IPS-15b (cell line): ENCODE measurements around the gene FSTL4.

Experiments used
- H3K27me3 ChIP-seq: one replicate; pipeline ENCODE4 v1.6.1; 2013; ENCODE audit warnings: low read length; ENCODE audit not compliant: control insufficient read depth, insufficient read depth
- H3K36me3 ChIP-seq: one replicate; pipeline ENCODE4 v1.6.1; 2013; ENCODE audit warnings: low read length; ENCODE audit not compliant: control insufficient read depth, insufficient read depth
- H3K4me1 ChIP-seq: one replicate; pipeline ENCODE4 v1.6.1; 2013; ENCODE audit warnings: mild to moderate bottlenecking, low read length; ENCODE audit not compliant: control insufficient read depth, insufficient read depth
- H3K4me3 ChIP-seq: one replicate; pipeline ENCODE4 v1.5.1; 2013; ENCODE audit warnings: low read depth, low read length
- H3K9ac ChIP-seq: one replicate; pipeline ENCODE4 v1.6.1; 2013; ENCODE audit warnings: low read depth, mild to moderate bottlenecking, low read length
- H3K9me3 ChIP-seq: one replicate; pipeline ENCODE4 v1.6.1; 2013; ENCODE audit warnings: mild to moderate bottlenecking, low read length; ENCODE audit not compliant: control insufficient read depth, insufficient read depth

The FSTL4 gene

GRCh38 chr5:133309984-133310621 is 302.2 kb downstream of the FSTL4 start:
- Histone ChIP-seq H3K4me3 (no peak overlapping the region), H3K27me3 (no peaks in the 10 kb centered on the region), H3K4me1 (no peaks in the 10 kb centered on the region), H3K36me3 (peaks cover 3% of the 10 kb centered on the region), H3K9me3 (no peaks in the 10 kb centered on the region), H3K9ac (no peak overlapping the region)

- no peak overlapping the region for H3K9ac ChIP-seq
- H3K9me3 ChIP-seq, result no peaks in the 10 kb centered on the region
- H3K4me1 ChIP-seq, result no peaks in the 10 kb centered on the region
- no peak overlapping the region for H3K4me3 ChIP-seq
- H3K36me3 ChIP-seq, result peaks cover 3% of the 10 kb centered on the region
- H3K27me3 ChIP-seq, result no peaks in the 10 kb centered on the region
Measured at GRCh38 chr5:133309166-133309795, 303.1 kb downstream of the FSTL4 start.

- no peak overlapping the region for H3K4me3 ChIP-seq
- H3K9me3 ChIP-seq, result no peaks in the 10 kb centered on the region
- H3K27me3 ChIP-seq, result no peaks in the 10 kb centered on the region
- H3K36me3 ChIP-seq, result no peaks in the 10 kb centered on the region
- no peak overlapping the region for H3K9ac ChIP-seq
- no peaks in the 10 kb centered on the region for H3K4me1 ChIP-seq
Measured at GRCh38 chr5:133307275-133307674, 305.1 kb downstream of the FSTL4 start.

GRCh38 chr5:133304707-133305216 is 307.6 kb downstream of the FSTL4 start:
- Histone ChIP-seq H3K4me3 (no peak overlapping the region), H3K36me3 (no peaks in the 10 kb centered on the region), H3K4me1 (no peaks in the 10 kb centered on the region), H3K9ac (no peak overlapping the region), H3K27me3 (no peaks in the 10 kb centered on the region), H3K9me3 (no peaks in the 10 kb centered on the region)

- no peaks in the 10 kb centered on the region for H3K9me3 ChIP-seq
- no peak overlapping the region for H3K9ac ChIP-seq
- H3K36me3 ChIP-seq, result no peaks in the 10 kb centered on the region
- no peak overlapping the region for H3K4me3 ChIP-seq
- no peaks in the 10 kb centered on the region for H3K4me1 ChIP-seq
- no peaks in the 10 kb centered on the region for H3K27me3 ChIP-seq
Measured at GRCh38 chr5:133304178-133304577, 308.2 kb downstream of the FSTL4 start.

- Histone ChIP-seq H3K4me3 (no peak overlapping the region), H3K27me3 (no peaks in the 10 kb centered on the region), H3K9ac (no peak overlapping the region), H3K36me3 (no peaks in the 10 kb centered on the region), H3K4me1 (no peaks in the 10 kb centered on the region), H3K9me3 (no peaks in the 10 kb centered on the region)
Measured at GRCh38 chr5:133303298-133303697, 309.0 kb downstream of the FSTL4 start.

- Histone ChIP-seq H3K9me3 (no peaks in the 10 kb centered on the region), H3K36me3 (no peaks in the 10 kb centered on the region), H3K4me3 (no peak overlapping the region), H3K9ac (no peak overlapping the region), H3K4me1 (no peaks in the 10 kb centered on the region), H3K27me3 (no peaks in the 10 kb centered on the region)
Measured at GRCh38 chr5:133299728-133300127, 312.6 kb downstream of the FSTL4 start.

- H3K9ac ChIP-seq, result no peak overlapping the region
- no peaks in the 10 kb centered on the region for H3K9me3 ChIP-seq
- H3K27me3 ChIP-seq, result no peaks in the 10 kb centered on the region
- H3K36me3 ChIP-seq, result no peaks in the 10 kb centered on the region
- H3K4me3 ChIP-seq, result no peak overlapping the region
- no peaks in the 10 kb centered on the region for H3K4me1 ChIP-seq
Measured at GRCh38 chr5:133299021-133299420, 313.3 kb downstream of the FSTL4 start.

- H3K4me1 ChIP-seq, result no peaks in the 10 kb centered on the region
- no peaks in the 10 kb centered on the region for H3K36me3 ChIP-seq
- H3K9ac ChIP-seq, result no peak overlapping the region
- no peaks in the 10 kb centered on the region for H3K27me3 ChIP-seq
- no peak overlapping the region for H3K4me3 ChIP-seq
- H3K9me3 ChIP-seq, result no peaks in the 10 kb centered on the region
Measured at GRCh38 chr5:133298447-133298846, 313.9 kb downstream of the FSTL4 start.

GRCh38 chr5:133297293-133297692 is 315.0 kb downstream of the FSTL4 start:
- H3K27me3 ChIP-seq, result no peaks in the 10 kb centered on the region
- no peaks in the 10 kb centered on the region for H3K36me3 ChIP-seq
- no peaks in the 10 kb centered on the region for H3K4me1 ChIP-seq
- no peak overlapping the region for H3K9ac ChIP-seq
- H3K4me3 ChIP-seq, result no peak overlapping the region
- no peaks in the 10 kb centered on the region for H3K9me3 ChIP-seq

GRCh38 chr5:133296624-133297023 is 315.7 kb downstream of the FSTL4 start:
- Histone ChIP-seq H3K36me3 (no peaks in the 10 kb centered on the region), H3K27me3 (no peaks in the 10 kb centered on the region), H3K4me3 (no peak overlapping the region), H3K4me1 (no peaks in the 10 kb centered on the region), H3K9ac (no peak overlapping the region), H3K9me3 (no peaks in the 10 kb centered on the region)

- no peaks in the 10 kb centered on the region for H3K4me1 ChIP-seq
- H3K9ac ChIP-seq, result no peak overlapping the region
- H3K36me3 ChIP-seq, result no peaks in the 10 kb centered on the region
- H3K27me3 ChIP-seq, result no peaks in the 10 kb centered on the region
- H3K9me3 ChIP-seq, result no peaks in the 10 kb centered on the region
- H3K4me3 ChIP-seq, result no peak overlapping the region
Measured at GRCh38 chr5:133295520-133295919, 316.8 kb downstream of the FSTL4 start.
